DOHH2 (cell line): ENCODE results near the gene PRKCH.
"Not testable (repeated sequence)": the region's sequence is repeated elsewhere in the genome, so short reads cannot be mapped to it uniquely, and the experiment has no call there.

Experiments used
- H3F3A ChIP-seq: fragments of 200-600 bp; sonication (generic), shearing (Covaris generic); 2 replicates; pipeline ENCODE4 v1.6.0; 2016; ENCODE audit warnings: antibody characterized with exemption, mild to moderate bottlenecking; ENCODE audit not compliant: control insufficient read depth, insufficient read depth
- H3K27ac ChIP-seq: fragments of 200-600 bp; sonication (generic); 2 replicates; pipeline ENCODE4 v1.5.1; 2014; ENCODE audit warnings: low read depth, mild to moderate bottlenecking, low read length, moderate library complexity
- H3K27me3 ChIP-seq: fragments of 200-600 bp; sonication (generic); 2 replicates; pipeline ENCODE4 v1.6.1; 2014; ENCODE audit warnings: mild to moderate bottlenecking, low read length, mixed read lengths; ENCODE audit not compliant: control insufficient read depth
- H3K36me3 ChIP-seq: fragments of 200-600 bp; sonication (generic); 2 replicates; pipeline ENCODE4 v1.6.1; 2014; ENCODE audit warnings: mild to moderate bottlenecking, low read length, moderate library complexity, mixed read lengths; ENCODE audit not compliant: control insufficient read depth
- H3K4me1 ChIP-seq: fragments of 200-600 bp; sonication (generic); 2 replicates; pipeline ENCODE4 v1.6.1; 2014; ENCODE audit warnings: mild to moderate bottlenecking, low read length, mixed read lengths; ENCODE audit not compliant: control insufficient read depth
- H3K4me2 ChIP-seq: fragments of 200-600 bp; sonication (generic); 2 replicates; pipeline ENCODE4 v1.6.0; 2014; ENCODE audit warnings: mild to moderate bottlenecking, low read length, moderate library complexity
- H3K4me3 ChIP-seq: fragments of 200-600 bp; sonication (generic); 2 replicates; pipeline ENCODE4 v1.5.1; 2014; ENCODE audit warnings: mild to moderate bottlenecking, low read length, mixed read lengths
- H3K79me2 ChIP-seq: fragments of 200-600 bp; sonication (generic); 2 replicates; pipeline ENCODE4 v1.6.1; 2014; ENCODE audit warnings: mild to moderate bottlenecking, low read length, mixed read lengths; ENCODE audit not compliant: control insufficient read depth
- H3K9me2 ChIP-seq: fragments of 200-600 bp; sonication (generic); replicated peaks from 2 replicates; pipeline ENCODE4 v1.6.1; 2014; ENCODE audit warnings: mild to moderate bottlenecking, low read length, mixed read lengths; ENCODE audit not compliant: control insufficient read depth
- H3K9me3 ChIP-seq: fragments of 200-600 bp; sonication (generic); 2 replicates; pipeline ENCODE4 v1.6.1; 2014; ENCODE audit warnings: antibody characterized with exemption, low read length, mixed read lengths; ENCODE audit not compliant: control insufficient read depth, insufficient read depth
- H4K20me1 ChIP-seq: fragments of 200-600 bp; sonication (generic); 2 replicates; pipeline ENCODE4 v1.6.0; 2014; ENCODE audit warnings: low read depth, mild to moderate bottlenecking, antibody characterized with exemption, low read length, moderate library complexity; ENCODE audit not compliant: control insufficient read depth, insufficient read depth
- EZH2phosphoT487 ChIP-seq: fragments of 200-600 bp; sonication (generic); IDR thresholded peaks from 2 replicates; pipeline ENCODE4 v1.6.1; 2017; ENCODE audit warnings: borderline replicate concordance, mild to moderate bottlenecking, antibody characterized with exemption, low read length, moderate library complexity, mixed read lengths
- TF ChIP-seq, protein P1 (sequence below): fragments of 200-600 bp; sonication (generic); IDR thresholded peaks from one replicate; pipeline ENCODE4 v1.5.1; 2014; ENCODE audit warnings: antibody characterized with exemption, mild to moderate bottlenecking, low read depth, low read length; ENCODE audit not compliant: poor library complexity, severe bottlenecking

The PRKCH gene

GRCh38 chr14:61462566-61463193, 141.3 kb downstream of the PRKCH start:
- no peaks in the 10 kb centered on the region for H3F3A ChIP-seq
- peak overlapping the region; percentile 42 for H3K4me2 ChIP-seq

DNA sequence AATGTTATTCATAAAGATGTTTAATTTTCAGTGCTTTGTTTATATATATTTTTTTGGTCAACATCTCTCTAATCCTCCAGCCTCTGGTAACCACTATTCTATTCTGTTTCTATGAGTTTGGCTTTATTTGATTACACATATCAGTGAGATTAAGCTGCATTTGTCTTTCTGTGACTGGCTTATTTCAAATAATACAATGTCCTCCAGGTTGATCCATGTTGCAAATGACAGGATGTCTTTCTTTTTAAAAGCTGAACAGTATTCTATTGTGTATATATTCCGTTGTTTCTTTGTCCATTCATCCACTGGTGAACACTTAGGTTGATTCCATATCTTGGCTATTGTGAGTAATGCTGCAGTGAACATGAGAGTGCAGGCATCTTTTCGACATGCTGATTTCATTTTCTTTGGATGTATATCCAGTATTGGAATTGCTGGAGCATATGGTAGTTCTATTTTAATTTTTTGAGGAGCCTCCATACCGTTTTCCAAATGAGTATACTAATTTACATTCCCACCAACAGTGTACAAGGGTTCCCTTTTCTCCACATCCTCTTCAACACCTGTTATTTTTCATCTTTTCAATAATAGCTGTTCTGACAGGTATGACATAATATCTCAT, 142.4 kb downstream of the PRKCH start:
- H3K27me3 ChIP-seq: no peaks in the 10 kb centered on the region
- H3K36me3 ChIP-seq: no peaks in the 10 kb centered on the region
- H3K4me3 ChIP-seq: peak overlapping the region; percentile 24; the same call in 1 of the 2 replicates
- H4K20me1 ChIP-seq: no peaks in the 10 kb centered on the region
- peak overlapping the region; percentile 58 for H3K27ac ChIP-seq
- H3K4me1 ChIP-seq: peaks cover 51% of the 10 kb centered on the region
- no peak for TF ChIP-seq EZH2phosphoT487
- TF ChIP-seq, protein P1, sequence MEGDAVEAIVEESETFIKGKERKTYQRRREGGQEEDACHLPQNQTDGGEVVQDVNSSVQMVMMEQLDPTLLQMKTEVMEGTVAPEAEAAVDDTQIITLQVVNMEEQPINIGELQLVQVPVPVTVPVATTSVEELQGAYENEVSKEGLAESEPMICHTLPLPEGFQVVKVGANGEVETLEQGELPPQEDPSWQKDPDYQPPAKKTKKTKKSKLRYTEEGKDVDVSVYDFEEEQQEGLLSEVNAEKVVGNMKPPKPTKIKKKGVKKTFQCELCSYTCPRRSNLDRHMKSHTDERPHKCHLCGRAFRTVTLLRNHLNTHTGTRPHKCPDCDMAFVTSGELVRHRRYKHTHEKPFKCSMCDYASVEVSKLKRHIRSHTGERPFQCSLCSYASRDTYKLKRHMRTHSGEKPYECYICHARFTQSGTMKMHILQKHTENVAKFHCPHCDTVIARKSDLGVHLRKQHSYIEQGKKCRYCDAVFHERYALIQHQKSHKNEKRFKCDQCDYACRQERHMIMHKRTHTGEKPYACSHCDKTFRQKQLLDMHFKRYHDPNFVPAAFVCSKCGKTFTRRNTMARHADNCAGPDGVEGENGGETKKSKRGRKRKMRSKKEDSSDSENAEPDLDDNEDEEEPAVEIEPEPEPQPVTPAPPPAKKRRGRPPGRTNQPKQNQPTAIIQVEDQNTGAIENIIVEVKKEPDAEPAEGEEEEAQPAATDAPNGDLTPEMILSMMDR: no peak
- no peaks in the 10 kb centered on the region for H3K79me2 ChIP-seq
- H3K9me3 ChIP-seq: peaks cover 7% of the 10 kb centered on the region; the same call in 1 of the 2 replicates
- peak overlapping the region; percentile 44 for H3K4me2 ChIP-seq
- H3K9me2 ChIP-seq: no peaks in the 10 kb centered on the region
- H3F3A ChIP-seq: no peaks in the 10 kb centered on the region

More at GRCh38 chr14:61462566-61463193, 141.3 kb downstream of the PRKCH start:
- Histone ChIP-seq H3K9me3 (peaks cover 7% of the 10 kb centered on the region; the same call in 1 of the 2 replicates), H3K27me3 (no peaks in the 10 kb centered on the region), H3K9me2 (no peaks in the 10 kb centered on the region), H3K4me1 (peaks cover 51% of the 10 kb centered on the region), H3K27ac (peak overlapping the region; percentile 58), H3K36me3 (no peaks in the 10 kb centered on the region), H3K4me3 (peak overlapping the region; percentile 0; the same call in 1 of the 2 replicates), H3K79me2 (no peaks in the 10 kb centered on the region), H4K20me1 (no peaks in the 10 kb centered on the region)
- TF ChIP-seq, protein P1: no peak
- TF ChIP-seq EZH2phosphoT487: no peak

GRCh38 chr14:61464539-61465320, 143.4 kb downstream of the PRKCH start:
- not testable (repeated sequence) for H3K27me3 ChIP-seq, H3F3A ChIP-seq, H4K20me1 ChIP-seq, H3K36me3 ChIP-seq, H3K9me3 ChIP-seq, H3K79me2 ChIP-seq, H3K9me2 ChIP-seq, H3K4me3 ChIP-seq
- Histone ChIP-seq H3K27ac (peak overlapping the region; percentile 58; the same call in 1 of the 2 replicates), H3K4me1 (peaks cover 54% of the 10 kb centered on the region), H3K4me2 (peak overlapping the region; percentile 44)
